Central memory CD4-positive, alpha-beta T cell (primary cell): ENCODE measurements around the gene CTNNBL1.

Experiments used
- DNase-seq: peaks from one replicate; pipeline ENCODE4 v3.0.0; 2022

The CTNNBL1 gene

GRCh38 chr20:37881601-37882343 is 187.9 kb downstream of the CTNNBL1 start:
- DNase-seq, result no peak

- no peak for DNase-seq
Measured at GRCh38 chr20:37882961-37883712, 189.3 kb downstream of the CTNNBL1 start.

GRCh38 chr20:37885042-37885441 is 191.2 kb downstream of the CTNNBL1 start:
- no peak for DNase-seq

- DNase-seq, result no peak
Measured at GRCh38 chr20:37885593-37886503, 192.0 kb downstream of the CTNNBL1 start.

- DNase-seq, result no peak
Measured at GRCh38 chr20:37886851-37887297, 193.0 kb downstream of the CTNNBL1 start.

GRCh38 chr20:37888641-37889040 is 194.8 kb downstream of the CTNNBL1 start:
- no peak for DNase-seq

GRCh38 chr20:37890108-37890507 is 196.3 kb downstream of the CTNNBL1 start:
- DNase-seq, result no peak

GRCh38 chr20:37890643-37891042 is 196.8 kb downstream of the CTNNBL1 start:
- no peak for DNase-seq

- no peak for DNase-seq
Measured at GRCh38 chr20:37892001-37892400, 198.2 kb downstream of the CTNNBL1 start.

GRCh38 chr20:37893566-37894241 is 199.9 kb downstream of the CTNNBL1 start:
- DNase-seq, result no peak

- no peak for DNase-seq
Measured at GRCh38 chr20:37894454-37894853, 200.6 kb downstream of the CTNNBL1 start.

- DNase-seq, result no peak
Measured at GRCh38 chr20:37895166-37895565, 201.3 kb downstream of the CTNNBL1 start.

- no peak for DNase-seq
Measured at GRCh38 chr20:37896932-37897548, 203.2 kb downstream of the CTNNBL1 start.

GRCh38 chr20:37898233-37899104 is 204.6 kb downstream of the CTNNBL1 start:
- DNase-seq, result no peak

GRCh38 chr20:37899105-37900045 is 205.5 kb downstream of the CTNNBL1 start:
- DNase-seq, result no peak

- no peak for DNase-seq
Measured at GRCh38 chr20:37901240-37901639, 207.4 kb downstream of the CTNNBL1 start.

GRCh38 chr20:37901654-37902503 is 208.0 kb downstream of the CTNNBL1 start:
- DNase-seq, result no peak

- no peak for DNase-seq
Measured at GRCh38 chr20:37902504-37903313, 208.9 kb downstream of the CTNNBL1 start, which contains the start of gene VSTM2L. TSS of gene VSTM2L (plus strand) at chr20:37903127. CDS start at chr20:37903351, 224 bp downstream.
